Type B pancreatic cell (in vitro differentiated cells): ENCODE results near the gene TMCO6. TPM values are rescaled to one million over a fixed set of nuclear protein-coding genes. Genes with fewer than 3 reads are reported as not detected.
"Not testable (repeated sequence)": the region's sequence is repeated elsewhere in the genome, so short reads cannot be mapped to it uniquely, and the experiment has no call there.

Experiments used
- DNase-seq: peaks from one replicate; pipeline ENCODE4 v3.0.0; 2021; ENCODE audit warnings: mixed read lengths; ENCODE audit not compliant: unreplicated experiment; ENCODE audit errors: extremely low spot score
- H3K27ac Mint-ChIP-seq: 2 replicates; pipeline ENCODE4 v1.8.0; 2021; ENCODE audit warnings: mild to moderate bottlenecking, mixed read lengths
- H3K27me3 Mint-ChIP-seq: 2 replicates; pipeline ENCODE4 v1.8.0; 2021; ENCODE audit warnings: mixed read lengths
- H3K36me3 Mint-ChIP-seq: 2 replicates; pipeline ENCODE4 v1.8.0; 2021; ENCODE audit warnings: mixed read lengths
- H3K4me1 Mint-ChIP-seq: one replicate; pipeline ENCODE4 v1.8.0; 2021; ENCODE audit warnings: mixed read lengths; ENCODE audit not compliant: unreplicated experiment
- H3K4me3 Mint-ChIP-seq: 2 replicates; pipeline ENCODE4 v1.8.0; 2021; ENCODE audit warnings: mild to moderate bottlenecking, mixed read lengths
- H3K9me3 Mint-ChIP-seq: 2 replicates; pipeline ENCODE4 v1.8.0; 2021; ENCODE audit warnings: mixed read lengths
- total RNA-seq: library from RNA; stranded (reverse); gene quantifications from 2 replicates; pipeline ENCODE4 v1.2.1, GENCODE V29; 2021; ENCODE audit warnings: low replicate concordance
- TF ChIP-seq, protein P1 (sequence below): fragments of 200-600 bp; sonication (generic); conservative IDR thresholded peaks from 2 replicates; pipeline ENCODE4 v1.5.0; 2021; ENCODE audit warnings: antibody characterized with exemption, mild to moderate bottlenecking

The TMCO6 gene
- total RNA-seq, 1 donor from 2014 or later, result 29.4 TPM

DNA sequence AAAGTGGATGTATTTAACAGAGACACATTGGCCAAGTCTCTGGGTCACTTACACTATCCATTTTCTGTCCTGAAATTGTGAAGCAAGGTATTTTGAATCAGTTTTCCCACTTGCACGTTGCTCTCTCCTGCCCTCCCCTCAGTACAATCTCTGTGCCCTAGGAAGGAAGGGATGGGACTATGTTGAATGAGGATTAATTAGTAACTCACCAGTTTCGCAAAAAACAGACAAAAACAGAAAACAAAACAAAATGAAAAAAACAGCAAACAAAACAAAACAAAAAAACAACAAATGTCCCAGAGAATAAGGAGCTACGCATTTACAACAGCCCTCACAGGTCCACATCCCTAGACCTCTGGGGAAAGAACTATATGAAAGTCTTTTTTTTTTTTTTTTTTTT is 5.1 kb upstream of the TMCO6 start:
- no peaks in the 10 kb centered on the region for H3K9me3 Mint-ChIP-seq
- H3K36me3 Mint-ChIP-seq, result no peaks in the 10 kb centered on the region
- TF ChIP-seq, protein P1, sequence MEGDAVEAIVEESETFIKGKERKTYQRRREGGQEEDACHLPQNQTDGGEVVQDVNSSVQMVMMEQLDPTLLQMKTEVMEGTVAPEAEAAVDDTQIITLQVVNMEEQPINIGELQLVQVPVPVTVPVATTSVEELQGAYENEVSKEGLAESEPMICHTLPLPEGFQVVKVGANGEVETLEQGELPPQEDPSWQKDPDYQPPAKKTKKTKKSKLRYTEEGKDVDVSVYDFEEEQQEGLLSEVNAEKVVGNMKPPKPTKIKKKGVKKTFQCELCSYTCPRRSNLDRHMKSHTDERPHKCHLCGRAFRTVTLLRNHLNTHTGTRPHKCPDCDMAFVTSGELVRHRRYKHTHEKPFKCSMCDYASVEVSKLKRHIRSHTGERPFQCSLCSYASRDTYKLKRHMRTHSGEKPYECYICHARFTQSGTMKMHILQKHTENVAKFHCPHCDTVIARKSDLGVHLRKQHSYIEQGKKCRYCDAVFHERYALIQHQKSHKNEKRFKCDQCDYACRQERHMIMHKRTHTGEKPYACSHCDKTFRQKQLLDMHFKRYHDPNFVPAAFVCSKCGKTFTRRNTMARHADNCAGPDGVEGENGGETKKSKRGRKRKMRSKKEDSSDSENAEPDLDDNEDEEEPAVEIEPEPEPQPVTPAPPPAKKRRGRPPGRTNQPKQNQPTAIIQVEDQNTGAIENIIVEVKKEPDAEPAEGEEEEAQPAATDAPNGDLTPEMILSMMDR, result no peak
- no peak for DNase-seq
- no peak overlapping the region for H3K27ac Mint-ChIP-seq
- no peaks in the 10 kb centered on the region for H3K27me3 Mint-ChIP-seq
- peaks cover 8% of the 10 kb centered on the region for H3K4me1 Mint-ChIP-seq
- H3K4me3 Mint-ChIP-seq, result no peak overlapping the region

DNA sequence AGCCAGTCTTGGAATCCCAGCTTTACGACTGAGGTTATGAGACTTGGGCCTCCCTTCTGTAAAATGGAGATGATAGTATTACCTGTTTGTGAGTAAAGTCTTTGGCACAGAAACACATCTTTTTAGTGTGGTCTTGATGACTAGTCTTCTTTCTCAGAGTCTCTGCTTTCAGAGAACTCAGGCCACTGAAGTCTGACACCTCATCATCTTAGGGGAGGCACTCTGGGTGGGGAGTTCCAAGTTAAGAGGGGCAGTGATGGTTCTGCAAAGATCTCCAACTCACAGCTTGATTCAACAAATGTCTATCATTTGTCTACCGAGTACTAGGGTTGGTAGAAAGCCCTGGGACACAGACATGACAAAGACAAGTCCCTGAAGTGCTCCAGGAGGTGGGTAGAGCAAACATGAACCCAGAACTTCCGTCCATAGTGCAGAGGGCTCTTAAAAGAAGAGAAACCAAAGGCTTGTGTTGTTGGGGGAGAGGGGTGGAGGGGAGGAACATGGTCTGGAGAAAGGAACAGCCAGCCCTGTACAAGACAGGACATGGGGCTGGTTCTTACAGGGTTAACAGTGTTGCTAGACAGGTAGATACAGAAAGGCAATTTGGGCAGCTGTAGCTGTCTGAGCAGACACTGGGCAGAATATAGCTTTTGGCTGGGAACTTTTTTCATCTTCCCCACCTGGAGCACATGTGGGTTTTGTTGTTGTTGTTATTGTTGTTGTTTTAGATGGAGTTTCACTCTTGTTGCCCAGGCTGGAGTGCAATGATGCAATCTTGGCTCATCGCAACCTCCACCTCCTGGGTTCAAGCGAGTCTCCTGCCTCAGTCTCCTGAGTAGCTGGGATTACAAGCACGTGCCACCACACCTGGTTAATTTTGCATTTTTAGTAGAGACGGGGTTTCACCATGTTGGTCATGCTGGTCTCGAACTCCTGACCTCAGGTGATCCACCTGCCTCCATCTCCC is 3.7 kb upstream of the TMCO6 start:
- H3K4me1 Mint-ChIP-seq, result peaks cover 15% of the 10 kb centered on the region
- no peaks in the 10 kb centered on the region for H3K27me3 Mint-ChIP-seq
- H3K27ac Mint-ChIP-seq, result no peak overlapping the region
- TF ChIP-seq, protein P1, result no peak
- H3K4me3 Mint-ChIP-seq, result no peak overlapping the region
- DNase-seq, result no peak
- H3K36me3 Mint-ChIP-seq, result no peaks in the 10 kb centered on the region
- no peaks in the 10 kb centered on the region for H3K9me3 Mint-ChIP-seq

DNA sequence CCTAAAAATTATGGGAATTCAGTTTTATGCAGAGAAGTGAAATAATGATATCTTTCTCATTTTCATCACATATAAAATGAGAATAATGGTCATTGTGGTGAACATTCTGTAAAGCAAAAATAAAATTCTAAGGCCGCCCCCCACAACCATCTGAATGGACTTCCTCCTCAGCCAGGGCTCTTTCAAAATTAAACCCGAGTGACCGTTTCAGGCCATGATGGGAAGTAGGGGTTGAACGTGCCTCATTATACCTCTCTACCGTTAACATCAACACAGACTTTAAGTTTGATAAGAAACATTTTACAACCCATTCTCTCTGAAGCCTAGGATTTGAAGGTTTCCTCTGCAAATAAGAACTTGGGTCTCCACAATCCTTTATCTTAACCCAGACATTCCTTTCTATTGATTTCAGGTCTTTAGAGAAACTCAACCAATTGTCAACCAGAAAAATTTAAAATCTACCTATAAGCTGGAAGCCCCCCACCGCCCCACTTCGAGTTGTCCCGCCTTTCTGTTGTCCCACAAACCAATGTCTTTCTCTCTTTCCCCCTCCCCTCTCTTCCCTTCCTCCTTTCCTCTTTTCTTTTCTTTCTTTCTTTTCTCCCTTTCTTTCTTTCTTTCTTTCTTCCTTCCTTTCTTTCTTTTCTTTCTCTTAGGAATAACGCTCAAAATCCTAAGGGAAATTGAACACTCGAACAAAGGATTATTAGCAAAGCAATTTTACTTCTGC is 1.7 kb upstream of the TMCO6 start:
- no peaks in the 10 kb centered on the region for H3K9me3 Mint-ChIP-seq
- no peaks in the 10 kb centered on the region for H3K27me3 Mint-ChIP-seq
- H3K4me1 Mint-ChIP-seq, result peaks cover 22% of the 10 kb centered on the region
- no peak for DNase-seq
- H3K36me3 Mint-ChIP-seq, result no peaks in the 10 kb centered on the region
- TF ChIP-seq, protein P1, result no peak
- peak overlapping the region; percentile 42 for H3K27ac Mint-ChIP-seq
- no peak overlapping the region for H3K4me3 Mint-ChIP-seq

DNA sequence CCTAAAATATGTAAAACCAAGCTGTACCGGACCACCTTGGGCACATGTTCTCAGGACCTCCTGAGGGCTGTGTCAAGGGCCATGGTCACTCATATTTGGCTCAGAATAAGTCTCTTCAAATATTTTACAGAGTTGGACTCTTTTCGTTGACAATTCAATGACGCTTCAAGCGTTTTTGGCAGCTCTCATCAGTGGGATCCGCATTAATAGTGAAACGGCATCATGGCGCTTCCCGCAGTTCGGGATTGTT is 428 bp upstream of the TMCO6 start:
- Mint-ChIP-seq H3K4me1 (peaks cover 22% of the 10 kb centered on the region), H3K27ac (peak overlapping the region; percentile 93), H3K4me3 (peak overlapping the region; percentile 92)
- not testable (repeated sequence) for H3K9me3 Mint-ChIP-seq, H3K36me3 Mint-ChIP-seq, H3K27me3 Mint-ChIP-seq, DNase-seq

DNA sequence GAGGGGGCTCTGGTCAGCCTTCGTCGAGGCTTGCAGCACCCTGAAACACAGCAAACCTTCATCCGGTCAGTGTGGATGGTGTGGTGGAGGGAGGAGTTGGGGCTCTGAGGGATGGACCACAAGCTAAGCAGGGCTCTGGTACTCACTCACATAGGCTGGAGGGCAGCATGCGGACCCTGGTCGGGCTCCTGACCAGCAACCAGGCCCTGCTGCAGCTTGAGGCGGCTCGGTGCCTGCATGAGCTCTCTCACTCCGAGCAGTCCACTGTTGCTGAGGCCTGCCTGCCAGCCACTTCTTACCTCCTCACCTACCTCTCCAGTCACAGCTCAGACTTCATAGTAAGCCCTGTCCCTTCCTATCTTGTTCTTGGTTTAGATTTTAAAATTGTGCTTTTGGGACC is 2.5 kb downstream of the TMCO6 start:
- Mint-ChIP-seq H3K36me3 (peaks cover 3% of the 10 kb centered on the region), H3K27me3 (no peaks in the 10 kb centered on the region), H3K4me3 (no peak overlapping the region), H3K9me3 (no peaks in the 10 kb centered on the region), H3K27ac (no peak overlapping the region), H3K4me1 (peaks cover 27% of the 10 kb centered on the region)
- TF ChIP-seq, protein P1, result no peak
- no peak for DNase-seq

DNA sequence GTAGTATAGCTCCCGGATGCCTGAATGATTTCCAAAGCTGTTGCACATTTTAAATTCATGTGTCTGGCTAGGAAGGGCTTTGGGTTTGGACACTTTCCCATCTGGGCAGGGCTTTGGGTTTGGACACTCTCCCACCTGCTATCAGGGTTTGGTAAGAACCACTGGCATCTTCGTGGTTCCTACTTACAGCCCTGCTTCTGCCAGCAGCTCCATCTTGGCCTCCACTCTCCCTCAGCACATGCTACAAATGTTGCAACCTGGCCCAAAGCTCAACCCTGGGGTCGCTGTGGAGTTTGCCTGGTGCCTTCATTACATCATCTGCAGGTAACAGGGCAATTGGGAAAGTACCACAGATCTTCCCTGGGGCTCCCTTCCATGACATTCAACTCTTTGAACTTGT is 3.5 kb downstream of the TMCO6 start:
- no peak overlapping the region for H3K27ac Mint-ChIP-seq
- no peak overlapping the region for H3K4me3 Mint-ChIP-seq
- TF ChIP-seq, protein P1, result no peak
- DNase-seq, result no peak
- H3K9me3 Mint-ChIP-seq, result no peaks in the 10 kb centered on the region
- H3K36me3 Mint-ChIP-seq, result peaks cover 7% of the 10 kb centered on the region
- peaks cover 31% of the 10 kb centered on the region for H3K4me1 Mint-ChIP-seq
- H3K27me3 Mint-ChIP-seq, result no peaks in the 10 kb centered on the region
